NCI-H146 treated with DMSO at 0.1 percent for 48 hours (cell line): ENCODE data around the gene ST8SIA4.
"Not testable (repeated sequence)": the region's sequence is repeated elsewhere in the genome, so short reads cannot be mapped to it uniquely, and the experiment has no call there.

ENCODE experiments used
- DNase-seq: peaks from one replicate; lab custom pipeline; 2025; ENCODE audit not compliant: unreplicated experiment; lab: John Stamatoyannopoulos, UW

ST8SIA4 gene

DNA sequence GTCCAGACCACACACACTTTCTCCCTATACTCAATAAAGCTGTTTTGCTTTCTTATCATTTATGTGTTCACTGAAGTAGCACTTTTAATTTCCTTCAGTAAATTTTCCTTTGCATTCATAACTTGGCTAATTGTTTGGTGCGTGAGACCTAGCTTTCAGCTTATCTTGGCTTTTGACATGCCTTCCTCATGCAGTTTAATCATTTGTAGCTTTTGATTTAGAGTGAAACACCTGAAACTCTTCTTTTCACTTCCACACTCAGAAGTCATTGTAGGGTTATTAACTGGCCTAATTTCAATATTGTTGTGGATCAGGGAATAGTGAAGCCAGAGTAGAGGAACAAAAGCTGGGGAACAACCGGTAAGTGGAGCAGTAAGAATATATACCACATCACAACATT lies 114.7 kb downstream of the ST8SIA4 start:
- DNase-seq = no peak

DNA sequence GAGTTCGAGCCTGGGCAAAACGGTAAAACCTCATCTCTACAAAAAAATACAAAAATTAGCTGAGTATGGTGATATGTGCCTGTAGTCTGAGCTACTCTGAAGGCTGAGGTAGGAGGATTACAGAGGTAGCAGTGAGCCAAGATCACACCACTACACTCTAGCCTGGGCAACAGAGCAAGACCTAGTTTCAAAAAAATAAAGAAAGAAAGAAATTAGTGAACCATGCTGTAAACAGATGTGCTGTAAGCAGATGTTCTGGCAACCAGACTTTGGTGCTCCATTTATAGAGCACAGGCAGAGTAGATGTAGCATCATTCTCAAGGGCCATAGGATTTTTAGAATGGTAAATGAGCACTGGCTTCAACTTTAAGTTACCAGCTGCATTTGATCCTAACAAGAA lies 115.4 kb downstream of the ST8SIA4 start:
- DNase-seq = no peak

DNA sequence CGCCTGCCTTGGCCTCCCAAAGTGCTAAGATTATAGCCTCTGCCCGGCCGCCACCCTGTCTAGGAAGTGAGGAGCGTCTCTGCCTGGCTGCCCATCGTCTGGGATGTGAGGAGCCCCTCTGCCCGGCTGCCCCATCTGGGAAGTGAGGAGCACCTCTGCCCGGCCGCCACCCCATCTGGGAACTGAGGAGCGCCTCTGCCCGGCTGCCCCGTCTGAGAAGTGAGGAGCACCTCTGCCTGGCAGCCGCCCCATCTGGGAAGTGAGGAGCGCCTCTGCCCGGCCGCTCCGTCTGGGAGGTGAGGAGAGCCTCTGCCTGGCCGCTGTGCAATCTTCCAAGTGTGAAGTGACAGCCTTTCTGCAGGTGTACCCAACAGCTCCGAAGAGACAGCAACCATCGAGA lies 117.5 kb downstream of the ST8SIA4 start:
- DNase-seq = not testable (repeated sequence)

DNA sequence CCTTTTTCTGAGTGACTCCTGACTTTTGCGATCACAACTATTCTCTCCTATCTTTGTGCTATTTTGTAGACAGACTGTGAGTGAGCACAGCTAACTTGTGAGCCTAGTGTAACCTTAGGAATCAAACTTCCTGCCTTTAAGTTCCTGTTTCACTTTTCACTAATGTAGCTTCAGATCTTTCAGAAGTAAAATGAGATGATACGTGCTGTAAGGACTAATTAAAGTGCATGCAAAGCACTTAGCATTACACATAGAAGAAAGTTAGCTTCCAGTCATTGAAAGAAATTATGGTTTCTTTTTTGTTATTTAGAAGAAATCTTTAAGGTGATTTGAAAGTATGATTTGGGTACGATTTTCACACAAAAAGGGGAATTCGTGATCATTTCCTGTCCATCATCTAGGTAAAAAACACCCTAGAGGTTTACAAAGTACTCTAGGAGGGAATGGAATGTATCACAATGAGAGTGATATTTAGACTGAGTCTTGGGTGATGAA lies 122.7 kb downstream of the ST8SIA4 start:
- DNase-seq = no peak

DNA sequence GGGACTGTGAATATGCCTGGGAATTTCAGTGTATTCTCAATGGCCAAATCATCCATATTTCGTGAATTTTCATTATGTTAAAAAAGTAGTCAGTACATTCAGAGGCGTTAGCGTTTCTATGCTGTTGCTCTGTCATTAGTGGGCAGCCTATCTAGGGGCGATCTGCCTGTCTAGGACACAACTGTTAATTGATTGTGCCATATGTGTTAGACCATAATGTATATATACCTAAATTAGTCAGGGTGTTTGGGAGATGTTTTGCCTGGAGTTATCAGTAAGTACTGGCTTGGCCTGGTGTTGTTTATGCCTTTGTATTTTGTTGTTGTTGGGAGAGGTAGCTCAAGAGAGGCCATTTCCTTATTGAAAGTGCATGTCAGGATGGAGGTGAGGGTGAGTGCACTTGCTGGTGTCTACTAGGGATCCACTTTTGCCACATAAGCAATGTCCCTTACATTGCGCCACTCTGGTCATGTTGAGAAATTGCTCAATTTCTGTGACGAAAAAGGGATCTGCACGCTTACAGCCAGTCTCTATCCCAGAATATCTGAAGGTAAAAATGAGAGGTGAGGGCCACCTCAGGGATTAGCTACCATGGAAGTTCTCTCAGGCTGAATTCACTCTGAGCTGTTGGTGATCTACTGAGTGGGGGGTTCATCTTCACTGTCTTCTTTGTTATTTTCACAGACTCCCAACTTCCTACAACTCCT lies 123.3 kb downstream of the ST8SIA4 start:
- DNase-seq = no peak

DNA sequence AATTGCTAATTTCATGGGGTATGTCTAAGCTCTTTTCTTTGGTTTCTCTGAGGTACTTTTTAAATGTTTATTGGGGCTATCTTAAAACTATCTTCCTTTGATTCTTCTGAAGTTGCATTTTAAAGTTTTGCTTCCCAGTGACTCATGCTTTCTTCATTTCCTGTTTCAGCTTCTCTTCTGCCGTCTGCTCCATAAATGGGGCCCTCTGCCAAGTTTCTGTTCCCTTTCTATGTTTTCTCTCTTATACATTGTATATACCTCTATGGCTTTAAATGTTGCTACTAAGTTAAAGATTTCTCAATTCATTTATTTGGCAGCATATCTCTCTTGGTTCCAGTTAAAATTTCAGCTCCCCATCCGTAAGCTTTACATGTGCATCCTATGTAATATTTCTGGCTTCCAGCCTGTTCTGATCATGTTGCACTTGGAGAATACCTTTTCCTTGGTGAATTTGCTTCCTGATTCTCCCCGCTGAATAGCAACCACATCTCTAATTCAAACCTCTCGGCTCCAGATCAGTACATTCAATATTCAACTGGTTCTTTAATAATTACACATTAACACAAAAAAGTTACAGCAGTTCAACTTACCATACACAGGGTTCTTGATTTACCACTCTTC lies 125.3 kb downstream of the ST8SIA4 start:
- DNase-seq = no peak

DNA sequence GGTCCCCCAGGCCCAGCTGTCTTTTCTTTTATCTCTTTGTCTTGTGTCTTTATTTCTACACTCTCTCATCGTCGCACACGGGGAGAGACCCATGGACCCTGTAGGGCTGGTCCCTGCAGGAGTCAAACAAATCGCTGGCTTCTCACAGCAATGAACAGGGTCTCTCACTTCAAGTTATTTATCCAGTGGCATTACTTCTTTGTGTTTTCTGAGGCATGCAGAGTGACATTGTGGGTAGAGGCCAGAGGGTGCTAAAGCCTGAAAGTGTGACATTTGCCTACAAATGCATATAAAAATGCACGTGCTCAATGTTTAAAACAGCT lies 127.6 kb downstream of the ST8SIA4 start:
- no peak for DNase-seq

DNA sequence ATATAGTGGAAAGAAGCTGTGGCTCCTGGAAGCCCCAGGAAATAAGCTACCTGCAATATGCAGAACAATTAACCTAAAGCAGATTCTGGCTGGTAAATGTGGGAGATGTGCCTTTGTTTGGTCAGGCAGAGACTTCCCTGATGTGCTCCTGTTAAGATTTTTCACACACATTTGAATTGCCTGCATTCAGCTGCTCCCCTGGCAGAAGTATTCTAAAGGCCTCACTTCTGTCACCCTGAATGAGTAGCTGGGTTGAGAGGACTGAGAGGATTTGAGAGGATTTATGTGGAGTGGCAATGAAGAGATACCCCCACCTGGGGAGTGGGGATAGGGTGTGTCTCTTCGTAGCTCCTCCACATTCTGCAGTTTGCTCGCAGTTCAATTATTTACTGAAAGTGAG lies 130.5 kb downstream of the ST8SIA4 start:
- DNase-seq = no peak

DNA sequence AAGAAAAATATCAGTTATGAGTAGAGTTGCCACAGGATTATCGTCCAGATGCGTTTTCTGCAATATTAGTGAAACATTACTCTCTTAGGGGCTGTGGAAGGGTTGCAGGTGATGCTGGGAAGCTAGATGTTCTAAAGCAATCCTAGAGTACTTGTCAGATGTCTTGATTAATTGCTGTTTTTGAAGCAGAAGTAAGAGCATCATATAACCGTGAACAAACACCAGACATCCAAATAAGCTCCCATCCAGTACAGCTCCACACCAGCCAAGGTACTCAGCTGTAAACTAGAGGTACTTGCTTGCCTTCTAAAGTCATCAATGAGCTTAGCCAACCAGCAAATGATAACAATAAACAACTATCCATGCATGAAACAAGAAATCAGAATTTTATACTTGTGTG lies 131.1 kb downstream of the ST8SIA4 start:
- DNase-seq = no peak

DNA sequence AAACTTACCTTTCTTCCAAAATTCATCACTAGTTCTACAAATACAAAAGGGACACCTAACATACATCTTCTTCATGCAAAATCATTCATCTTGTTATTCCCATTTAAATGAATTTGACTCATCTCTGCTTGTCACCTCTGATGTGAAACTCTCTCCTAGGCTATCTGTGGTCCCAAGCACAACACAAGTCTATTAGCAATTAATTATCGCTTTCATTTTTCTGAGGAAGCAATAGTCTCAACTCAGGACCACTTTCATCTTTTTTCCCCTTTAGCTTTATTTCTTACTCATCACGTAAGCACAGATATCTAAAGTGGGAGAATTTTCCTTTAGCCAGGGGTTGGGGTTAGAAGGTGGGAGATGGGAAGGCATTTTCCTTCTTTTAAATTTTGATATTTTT lies 131.9 kb downstream of the ST8SIA4 start:
- DNase-seq = no peak

DNA sequence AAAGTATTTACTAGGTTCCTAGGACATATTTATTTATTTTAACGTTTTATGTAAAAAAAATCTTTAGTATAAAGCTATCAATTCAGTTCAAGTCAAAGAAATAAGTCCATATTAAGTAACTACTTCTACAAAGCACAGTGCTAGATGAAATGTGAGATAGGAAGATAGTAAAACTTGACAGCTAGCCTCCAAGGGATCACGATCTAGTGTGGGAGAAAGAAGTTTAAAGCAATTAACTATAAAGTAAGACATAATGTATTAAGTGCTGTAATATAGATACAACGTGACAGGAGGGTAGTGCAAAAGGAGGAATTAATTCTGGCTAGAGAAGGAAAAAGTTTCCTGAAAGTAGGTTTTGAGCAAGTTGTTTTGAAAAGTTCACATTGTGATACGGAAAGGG lies 134.9 kb downstream of the ST8SIA4 start:
- no peak for DNase-seq

DNA sequence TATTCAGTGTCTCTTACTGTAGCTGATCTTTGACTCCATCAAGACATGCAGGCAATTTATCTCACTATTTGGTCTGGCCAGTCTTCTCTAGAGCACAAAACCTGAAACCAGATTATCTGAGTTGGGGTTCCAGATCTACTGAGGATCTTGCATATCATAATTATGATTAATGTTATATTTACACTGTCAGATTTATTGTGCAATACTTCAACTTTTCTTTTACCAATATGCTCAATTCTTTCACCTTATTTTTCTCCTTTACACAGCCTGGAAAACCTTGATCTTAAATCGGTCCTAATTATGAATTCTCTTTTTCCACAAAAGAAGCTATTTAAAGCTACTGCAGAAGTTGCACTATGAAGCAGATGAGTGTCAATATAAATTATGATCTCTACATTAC lies 140.1 kb downstream of the ST8SIA4 start:
- no peak for DNase-seq

DNA sequence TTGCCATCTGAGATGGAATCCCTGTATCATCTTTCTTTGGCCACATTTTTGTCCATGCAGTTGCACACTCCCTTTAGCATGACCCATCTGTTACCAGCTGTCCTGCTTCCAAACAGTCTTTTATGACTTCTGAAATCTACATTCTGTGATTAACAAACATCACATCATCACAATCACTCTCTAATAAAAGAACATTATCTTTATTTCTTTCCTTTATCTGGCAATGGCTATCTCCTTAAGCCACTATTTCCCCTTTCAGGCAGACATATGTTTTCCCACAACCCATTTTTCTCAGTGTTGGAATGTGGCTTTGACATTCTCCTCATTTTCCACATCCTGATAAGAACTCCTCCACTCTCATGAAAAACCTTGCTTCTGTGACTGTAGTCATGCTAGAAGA lies 141.0 kb downstream of the ST8SIA4 start:
- DNase-seq = no peak

DNA sequence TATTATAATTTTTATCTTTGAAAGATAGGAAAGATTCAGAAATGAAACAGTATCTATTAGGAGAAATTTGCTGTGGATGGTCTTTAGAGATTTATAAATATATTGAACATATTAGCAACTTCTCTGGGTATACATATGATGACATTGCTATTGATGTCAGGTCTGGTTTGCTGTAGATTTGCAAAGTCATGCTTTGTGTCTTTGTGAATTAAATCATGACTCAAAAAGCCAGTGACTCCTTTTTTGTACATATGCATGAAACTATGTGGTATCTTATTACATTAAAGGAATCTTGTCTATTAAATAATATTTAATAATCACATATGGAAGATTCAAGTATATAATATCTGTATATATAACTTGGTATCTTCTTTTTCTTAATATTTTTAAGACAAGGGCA lies 141.9 kb downstream of the ST8SIA4 start:
- DNase-seq = no peak

DNA sequence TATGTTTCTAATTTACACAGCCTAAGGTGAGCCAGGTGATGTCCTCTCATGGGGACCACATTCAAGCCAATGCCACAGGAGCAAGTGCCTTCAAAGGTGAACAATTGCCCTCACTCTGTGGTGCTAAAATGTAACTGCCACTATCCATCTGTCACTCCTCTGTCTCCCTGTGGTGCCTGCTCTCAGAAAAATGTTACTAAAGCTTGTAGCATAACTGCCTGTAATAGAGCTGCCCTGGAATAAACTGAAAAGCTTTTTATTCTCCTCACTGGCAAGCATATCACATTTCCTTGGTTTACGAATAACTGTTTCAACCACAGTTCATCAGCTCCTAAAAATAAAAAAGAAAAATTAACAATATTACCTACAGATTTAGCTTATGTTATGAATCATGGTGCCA lies 142.4 kb downstream of the ST8SIA4 start:
- DNase-seq = no peak

DNA sequence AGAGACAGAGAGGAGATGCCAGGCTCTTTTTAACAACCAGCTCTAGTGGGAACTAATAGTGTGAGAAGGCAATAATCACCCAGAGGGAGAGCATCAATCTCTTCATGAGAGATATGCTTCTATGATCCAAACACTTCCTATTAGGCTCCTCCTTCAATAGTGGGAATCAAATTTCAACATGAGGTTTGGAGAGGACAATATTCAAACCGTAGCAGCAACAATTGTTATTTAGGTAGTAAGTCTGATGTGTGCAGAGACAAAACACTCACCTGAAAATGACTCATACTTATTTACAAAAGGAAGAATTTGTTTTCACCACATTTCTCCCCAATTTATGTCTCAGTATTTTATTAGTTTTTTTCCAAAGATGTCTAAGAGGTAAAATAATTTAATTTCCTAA lies 144.3 kb downstream of the ST8SIA4 start:
- no peak for DNase-seq

DNA sequence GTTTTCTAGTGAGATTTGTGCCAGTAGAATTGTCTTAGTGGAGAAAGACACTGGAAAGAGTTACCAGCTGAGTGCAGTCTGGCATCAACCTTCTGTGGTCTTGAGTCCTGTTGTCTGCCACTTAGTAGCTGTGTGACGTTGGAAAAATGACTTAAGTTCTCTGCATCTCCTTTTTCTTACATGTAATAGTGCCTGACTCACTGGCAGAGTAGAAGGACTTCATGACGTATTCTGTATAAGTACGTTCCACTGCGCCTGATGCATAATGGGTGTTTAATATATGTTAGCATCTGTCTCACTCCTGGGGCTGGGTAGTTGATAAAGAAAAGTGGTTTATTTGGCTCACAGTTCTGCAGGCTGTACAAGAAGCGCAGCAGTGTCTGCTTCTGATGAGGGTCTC lies 144.8 kb downstream of the ST8SIA4 start:
- DNase-seq = no peak

DNA sequence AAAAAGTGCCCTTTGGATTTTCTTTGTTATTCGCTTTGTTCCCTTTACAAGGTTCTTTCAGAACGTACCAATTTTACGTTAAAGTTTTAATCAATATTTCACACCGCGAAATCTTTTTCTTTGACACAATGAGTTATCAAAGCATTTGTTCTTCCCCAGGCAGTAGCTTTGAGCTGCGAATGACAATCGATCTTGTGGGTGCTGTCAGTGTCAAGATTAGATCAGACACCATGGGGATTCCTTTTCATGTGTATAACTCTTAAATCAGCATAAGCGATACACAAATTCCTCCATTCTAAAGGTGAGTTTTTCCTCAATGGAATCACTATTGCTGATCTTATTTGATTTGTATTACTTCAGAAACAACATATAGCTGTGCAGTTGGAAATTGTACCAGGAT lies 145.5 kb downstream of the ST8SIA4 start:
- no peak for DNase-seq
